OCI-LY1 (cell line): ENCODE results near the gene CACNA1I.

Experiments
- H2AFZ ChIP-seq: fragments of 200-600 bp; sonication (generic), shearing (Covaris generic); 2 replicates; pipeline ENCODE4 v1.6.0; 2014; ENCODE audit warnings: antibody characterized with exemption, mild to moderate bottlenecking, low read length
- H3F3A ChIP-seq: fragments of 200-600 bp; sonication (generic), shearing (Covaris generic); 2 replicates; pipeline ENCODE4 v1.6.0; 2014; ENCODE audit warnings: mild to moderate bottlenecking, antibody characterized with exemption, low read length, moderate library complexity; ENCODE audit not compliant: insufficient read depth
- H3K27ac ChIP-seq: fragments of 200-600 bp; sonication (generic); 2 replicates; pipeline ENCODE4 v1.5.1; 2014; ENCODE audit warnings: low read length, mixed run types, mild to moderate bottlenecking, low read depth; ENCODE audit not compliant: poor library complexity, severe bottlenecking
- H3K27me3 ChIP-seq: fragments of 200-600 bp; sonication (generic); 2 replicates; pipeline ENCODE4 v1.6.0; 2014; ENCODE audit warnings: antibody characterized with exemption, mild to moderate bottlenecking, low read length, moderate library complexity; ENCODE audit not compliant: insufficient read depth
- H3K36me3 ChIP-seq: fragments of 200-600 bp; sonication (generic); 2 replicates; pipeline ENCODE4 v1.6.1; 2014; ENCODE audit warnings: mild to moderate bottlenecking, antibody characterized with exemption, low read length, moderate library complexity, mixed read lengths; ENCODE audit not compliant: insufficient read depth
- H3K4me1 ChIP-seq: fragments of 200-600 bp; sonication (generic); 2 replicates; pipeline ENCODE4 v1.5.1; 2014; ENCODE audit warnings: mild to moderate bottlenecking, low read length, moderate library complexity; ENCODE audit not compliant: insufficient read depth, severe bottlenecking
- H3K4me2 ChIP-seq: fragments of 200-600 bp; sonication (generic), shearing (Covaris generic); 2 replicates; pipeline ENCODE4 v1.6.1; 2014; ENCODE audit warnings: low read length
- H3K4me3 ChIP-seq: fragments of 200-600 bp; sonication (generic); 2 replicates; pipeline ENCODE4 v1.5.1; 2014; ENCODE audit warnings: low read length, low read depth, mild to moderate bottlenecking, mixed read lengths; ENCODE audit not compliant: poor library complexity, severe bottlenecking
- H3K79me2 ChIP-seq: fragments of 200-600 bp; shearing (Covaris generic); 2 replicates; pipeline ENCODE4 v1.6.1; 2016; ENCODE audit warnings: mixed run types, low read length, mixed read lengths; ENCODE audit not compliant: insufficient read depth
- H3K9ac ChIP-seq: fragments of 200-600 bp; sonication (generic), shearing (Covaris generic); 2 replicates; pipeline ENCODE4 v1.6.1; 2014; ENCODE audit warnings: mild to moderate bottlenecking, low read length, mixed read lengths
- H3K9me2 ChIP-seq: fragments of 200-600 bp; sonication (generic), shearing (Covaris generic); 2 replicates; pipeline ENCODE4 v1.6.1; 2014; ENCODE audit warnings: low read depth, mild to moderate bottlenecking, low read length, mixed read lengths
- H3K9me3 ChIP-seq: fragments of 200-600 bp; shearing (Covaris generic); 2 replicates; pipeline ENCODE4 v1.6.1; 2014; ENCODE audit warnings: low read length, mixed read lengths
- H4K20me1 ChIP-seq: fragments of 200-600 bp; sonication (generic), shearing (Covaris generic); 2 replicates; pipeline ENCODE4 v1.6.0; 2016; ENCODE audit warnings: mild to moderate bottlenecking, low read length; ENCODE audit not compliant: insufficient read depth
- EZH2 ChIP-seq: fragments of 200-600 bp; sonication (generic), shearing (Covaris generic); IDR thresholded peaks from 2 replicates; pipeline ENCODE4 v1.8.0; 2017; ENCODE audit warnings: borderline replicate concordance, mixed run types, mild to moderate bottlenecking, antibody characterized with exemption, low read length, moderate library complexity, mixed read lengths
- TF ChIP-seq, protein P1 (sequence below): fragments of 200-600 bp; sonication (generic), shearing (Covaris generic); IDR thresholded peaks from 2 replicates; pipeline ENCODE4 v1.5.1; 2017; ENCODE audit warnings: mild to moderate bottlenecking, antibody characterized with exemption, low read length, moderate library complexity, mixed read lengths

The CACNA1I gene

GRCh38 chr22:39534591-39535356 is 35.8 kb upstream of the CACNA1I start:
- H3K36me3 ChIP-seq = peaks cover 22% of the 10 kb centered on the region
- peaks cover 14% of the 10 kb centered on the region for H3K79me2 ChIP-seq
- peak overlapping the region; percentile 80 for H2AFZ ChIP-seq
- H3K4me3 ChIP-seq = no peak overlapping the region
- TF ChIP-seq, protein P1, sequence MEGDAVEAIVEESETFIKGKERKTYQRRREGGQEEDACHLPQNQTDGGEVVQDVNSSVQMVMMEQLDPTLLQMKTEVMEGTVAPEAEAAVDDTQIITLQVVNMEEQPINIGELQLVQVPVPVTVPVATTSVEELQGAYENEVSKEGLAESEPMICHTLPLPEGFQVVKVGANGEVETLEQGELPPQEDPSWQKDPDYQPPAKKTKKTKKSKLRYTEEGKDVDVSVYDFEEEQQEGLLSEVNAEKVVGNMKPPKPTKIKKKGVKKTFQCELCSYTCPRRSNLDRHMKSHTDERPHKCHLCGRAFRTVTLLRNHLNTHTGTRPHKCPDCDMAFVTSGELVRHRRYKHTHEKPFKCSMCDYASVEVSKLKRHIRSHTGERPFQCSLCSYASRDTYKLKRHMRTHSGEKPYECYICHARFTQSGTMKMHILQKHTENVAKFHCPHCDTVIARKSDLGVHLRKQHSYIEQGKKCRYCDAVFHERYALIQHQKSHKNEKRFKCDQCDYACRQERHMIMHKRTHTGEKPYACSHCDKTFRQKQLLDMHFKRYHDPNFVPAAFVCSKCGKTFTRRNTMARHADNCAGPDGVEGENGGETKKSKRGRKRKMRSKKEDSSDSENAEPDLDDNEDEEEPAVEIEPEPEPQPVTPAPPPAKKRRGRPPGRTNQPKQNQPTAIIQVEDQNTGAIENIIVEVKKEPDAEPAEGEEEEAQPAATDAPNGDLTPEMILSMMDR = peak; percentile 88
- TF ChIP-seq EZH2 = no peak
- H3K9me2 ChIP-seq = no peaks in the 10 kb centered on the region
- H3K9me3 ChIP-seq = no peaks in the 10 kb centered on the region
- H3K27ac ChIP-seq = no peak overlapping the region
- no peak overlapping the region; the same call in 1 of the 2 replicates for H3K9ac ChIP-seq
- no peaks in the 10 kb centered on the region for H3K27me3 ChIP-seq
- peak overlapping the region; percentile 33 for H3K4me2 ChIP-seq
- peaks cover 45% of the 10 kb centered on the region for H3K4me1 ChIP-seq
- no peaks in the 10 kb centered on the region for H3F3A ChIP-seq
- no peaks in the 10 kb centered on the region for H4K20me1 ChIP-seq

GRCh38 chr22:39535357-39535725 is 35.2 kb upstream of the CACNA1I start:
- H4K20me1 ChIP-seq = no peaks in the 10 kb centered on the region
- no peak for TF ChIP-seq EZH2
- TF ChIP-seq, protein P1 = no peak
- no peak overlapping the region for H3K4me3 ChIP-seq
- H3K4me1 ChIP-seq = peaks cover 40% of the 10 kb centered on the region
- no peak overlapping the region for H2AFZ ChIP-seq
- no peaks in the 10 kb centered on the region for H3K27me3 ChIP-seq
- H3K79me2 ChIP-seq = peaks cover 14% of the 10 kb centered on the region
- H3K36me3 ChIP-seq = peaks cover 16% of the 10 kb centered on the region; the same call in 1 of the 2 replicates
- H3K9ac ChIP-seq = no peak overlapping the region
- no peaks in the 10 kb centered on the region for H3F3A ChIP-seq
- H3K27ac ChIP-seq = no peak overlapping the region
- H3K9me2 ChIP-seq = no peaks in the 10 kb centered on the region
- H3K9me3 ChIP-seq = no peaks in the 10 kb centered on the region
- H3K4me2 ChIP-seq = no peak overlapping the region

DNA sequence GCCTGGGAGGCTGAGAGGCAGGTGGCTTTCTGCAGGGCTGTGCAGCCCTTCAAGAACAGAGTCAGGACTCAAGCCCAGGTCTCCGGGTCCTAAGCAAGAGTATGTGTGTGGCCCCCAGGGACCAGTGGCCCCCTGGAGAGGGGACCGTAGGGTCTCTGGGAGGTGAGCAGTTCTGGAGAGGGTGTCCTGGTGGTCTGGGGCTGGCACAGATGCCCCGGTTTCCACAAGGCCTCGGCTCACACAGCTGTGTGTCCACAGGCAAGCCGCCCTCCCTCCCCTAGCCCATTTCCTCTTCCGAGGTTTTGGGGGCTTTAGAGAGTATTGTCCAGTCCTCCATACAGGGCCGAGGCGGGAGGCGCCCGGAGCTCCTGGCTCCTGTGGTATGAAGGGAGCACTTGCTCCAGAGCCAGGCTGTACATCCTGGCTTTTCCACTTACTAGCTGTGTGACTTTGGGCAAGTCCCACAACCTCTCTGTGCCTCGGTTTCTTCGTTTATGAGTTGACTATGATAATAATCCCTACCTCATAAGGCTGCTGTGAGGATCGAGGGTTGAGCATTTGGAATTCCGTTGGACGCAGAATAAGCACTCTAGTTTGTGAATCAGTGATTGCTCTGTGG is 34.6 kb upstream of the CACNA1I start:
- TF ChIP-seq EZH2 = no peak
- TF ChIP-seq, protein P1 = no peak
- Histone ChIP-seq H3K27ac (no peak overlapping the region), H3K4me2 (no peak overlapping the region), H3K9me3 (no peaks in the 10 kb centered on the region), H3K4me1 (peaks cover 34% of the 10 kb centered on the region), H4K20me1 (no peaks in the 10 kb centered on the region), H3K36me3 (peaks cover 12% of the 10 kb centered on the region; the same call in 1 of the 2 replicates), H3K9me2 (no peaks in the 10 kb centered on the region), H3F3A (no peaks in the 10 kb centered on the region), H3K4me3 (no peak overlapping the region), H2AFZ (no peak overlapping the region), H3K27me3 (no peaks in the 10 kb centered on the region), H3K79me2 (peaks cover 14% of the 10 kb centered on the region), H3K9ac (no peak overlapping the region)
